ENCODE data around the gene MAT2B. TPM values are rescaled to one million over a fixed set of nuclear protein-coding genes. Genes with fewer than 3 reads are reported as not detected.

MAT2B gene
- total and polyA plus RNA-seq, 2 of the 13 experiments (the other 11 are each of a cell fraction or from before 2014, with no cell fraction given) = 20.2 to 37.1 TPM

DNA sequence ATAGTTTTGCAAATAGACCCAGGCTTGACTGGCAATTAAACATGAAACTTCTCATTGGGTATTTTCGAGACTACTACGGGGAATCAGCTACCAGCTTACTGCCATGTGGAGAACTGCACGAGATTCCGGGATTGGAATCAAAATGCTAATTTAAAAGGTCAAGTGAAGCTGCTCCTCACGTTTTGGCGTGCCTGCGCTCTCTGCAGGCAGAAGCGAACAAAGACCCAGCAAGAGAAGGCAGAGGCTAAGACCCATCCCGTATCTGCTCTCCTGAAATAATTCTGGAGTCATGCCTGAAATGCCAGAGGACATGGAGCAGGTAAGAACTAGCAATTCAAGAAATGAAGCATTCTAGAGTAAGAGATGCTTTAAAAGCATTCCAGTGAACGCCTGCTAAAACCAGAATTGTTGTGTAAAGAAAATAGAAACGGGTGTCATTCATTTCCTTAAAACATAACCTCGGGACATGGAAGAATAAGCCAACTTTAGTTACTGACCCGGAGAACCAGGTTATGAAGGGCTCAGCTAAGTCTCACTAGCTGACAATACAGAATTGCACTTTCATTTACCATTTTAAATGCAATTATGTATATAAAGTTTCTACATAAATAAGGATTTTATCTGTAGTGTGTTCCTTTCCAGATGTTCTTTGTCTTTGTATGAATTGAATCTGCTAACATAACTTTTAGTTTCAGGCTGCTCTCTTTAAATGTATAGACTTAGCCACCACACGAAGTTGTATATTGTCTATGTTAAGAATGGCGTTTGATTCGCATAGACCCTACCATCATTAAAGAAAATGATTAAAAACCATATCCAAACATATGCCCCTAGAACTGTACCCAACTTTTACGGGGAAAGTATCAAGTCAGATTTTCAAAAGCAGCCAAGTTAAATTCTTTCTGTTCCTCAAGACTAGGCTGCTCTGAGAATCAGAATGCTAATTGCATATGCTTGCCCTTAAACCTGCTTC is 2.0 kb upstream of the MAT2B start (continued):
- TF ChIP-seq ATF7 (IDR thresholded peaks at IDR 0.05) (no peak), ATF7 (CRISPR knock-in tag; IDR thresholded peaks at IDR 0.05) (no peak), ELF1 (CRISPR knock-in tag; IDR thresholded peaks at IDR 0.05) (peak; percentile 24; the same call in 1 of the 2 replicates), ZNF138 (CRISPR knock-in tag; IDR thresholded peaks at IDR 0.05; ENCODE audit: low read depth) (no peak), NFYB (CRISPR knock-in tag; IDR thresholded peaks at IDR 0.05) (peak; percentile 56), BHLHE40 (IDR thresholded peaks at IDR 0.05; ENCODE audit: low read length) (peak; percentile 85), ZNF460 (CRISPR knock-in tag; IDR thresholded peaks at IDR 0.05; ENCODE audit: borderline replicate concordance) (no peak), SAP130 (CRISPR knock-in tag; IDR thresholded peaks at IDR 0.05; ENCODE audit: low read depth) (peak; percentile 49; the same call in 1 of the 2 replicates), BORCS8-MEF2B (CRISPR knock-in tag; IDR thresholded peaks at IDR 0.05) (no peak), ZNF260 (CRISPR knock-in tag; IDR thresholded peaks at IDR 0.05; ENCODE audit: borderline replicate concordance, low read depth) (no peak), HOXA9 (CRISPR knock-in tag; IDR thresholded peaks at IDR 0.05; ENCODE audit: borderline replicate concordance) (no peak), MED8 (CRISPR knock-in tag; IDR thresholded peaks at IDR 0.05; ENCODE audit: insufficient replicate concordance) (no peak)
- TF ChIP-seq, protein P1, sequence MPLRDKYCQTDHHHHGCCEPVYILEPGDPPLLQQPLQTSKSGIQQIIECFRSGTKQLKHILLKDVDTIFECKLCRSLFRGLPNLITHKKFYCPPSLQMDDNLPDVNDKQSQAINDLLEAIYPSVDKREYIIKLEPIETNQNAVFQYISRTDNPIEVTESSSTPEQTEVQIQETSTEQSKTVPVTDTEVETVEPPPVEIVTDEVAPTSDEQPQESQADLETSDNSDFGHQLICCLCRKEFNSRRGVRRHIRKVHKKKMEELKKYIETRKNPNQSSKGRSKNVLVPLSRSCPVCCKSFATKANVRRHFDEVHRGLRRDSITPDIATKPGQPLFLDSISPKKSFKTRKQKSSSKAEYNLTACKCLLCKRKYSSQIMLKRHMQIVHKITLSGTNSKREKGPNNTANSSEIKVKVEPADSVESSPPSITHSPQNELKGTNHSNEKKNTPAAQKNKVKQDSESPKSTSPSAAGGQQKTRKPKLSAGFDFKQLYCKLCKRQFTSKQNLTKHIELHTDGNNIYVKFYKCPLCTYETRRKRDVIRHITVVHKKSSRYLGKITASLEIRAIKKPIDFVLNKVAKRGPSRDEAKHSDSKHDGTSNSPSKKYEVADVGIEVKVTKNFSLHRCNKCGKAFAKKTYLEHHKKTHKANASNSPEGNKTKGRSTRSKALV (CRISPR knock-in tag; IDR thresholded peaks at IDR 0.05) = no peak
- TF ChIP-seq, protein P2, sequence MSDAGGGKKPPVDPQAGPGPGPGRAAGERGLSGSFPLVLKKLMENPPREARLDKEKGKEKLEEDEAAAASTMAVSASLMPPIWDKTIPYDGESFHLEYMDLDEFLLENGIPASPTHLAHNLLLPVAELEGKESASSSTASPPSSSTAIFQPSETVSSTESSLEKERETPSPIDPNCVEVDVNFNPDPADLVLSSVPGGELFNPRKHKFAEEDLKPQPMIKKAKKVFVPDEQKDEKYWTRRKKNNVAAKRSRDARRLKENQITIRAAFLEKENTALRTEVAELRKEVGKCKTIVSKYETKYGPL (CRISPR knock-in tag; IDR thresholded peaks at IDR 0.05) = no peak
- TF ChIP-seq, protein P3, sequence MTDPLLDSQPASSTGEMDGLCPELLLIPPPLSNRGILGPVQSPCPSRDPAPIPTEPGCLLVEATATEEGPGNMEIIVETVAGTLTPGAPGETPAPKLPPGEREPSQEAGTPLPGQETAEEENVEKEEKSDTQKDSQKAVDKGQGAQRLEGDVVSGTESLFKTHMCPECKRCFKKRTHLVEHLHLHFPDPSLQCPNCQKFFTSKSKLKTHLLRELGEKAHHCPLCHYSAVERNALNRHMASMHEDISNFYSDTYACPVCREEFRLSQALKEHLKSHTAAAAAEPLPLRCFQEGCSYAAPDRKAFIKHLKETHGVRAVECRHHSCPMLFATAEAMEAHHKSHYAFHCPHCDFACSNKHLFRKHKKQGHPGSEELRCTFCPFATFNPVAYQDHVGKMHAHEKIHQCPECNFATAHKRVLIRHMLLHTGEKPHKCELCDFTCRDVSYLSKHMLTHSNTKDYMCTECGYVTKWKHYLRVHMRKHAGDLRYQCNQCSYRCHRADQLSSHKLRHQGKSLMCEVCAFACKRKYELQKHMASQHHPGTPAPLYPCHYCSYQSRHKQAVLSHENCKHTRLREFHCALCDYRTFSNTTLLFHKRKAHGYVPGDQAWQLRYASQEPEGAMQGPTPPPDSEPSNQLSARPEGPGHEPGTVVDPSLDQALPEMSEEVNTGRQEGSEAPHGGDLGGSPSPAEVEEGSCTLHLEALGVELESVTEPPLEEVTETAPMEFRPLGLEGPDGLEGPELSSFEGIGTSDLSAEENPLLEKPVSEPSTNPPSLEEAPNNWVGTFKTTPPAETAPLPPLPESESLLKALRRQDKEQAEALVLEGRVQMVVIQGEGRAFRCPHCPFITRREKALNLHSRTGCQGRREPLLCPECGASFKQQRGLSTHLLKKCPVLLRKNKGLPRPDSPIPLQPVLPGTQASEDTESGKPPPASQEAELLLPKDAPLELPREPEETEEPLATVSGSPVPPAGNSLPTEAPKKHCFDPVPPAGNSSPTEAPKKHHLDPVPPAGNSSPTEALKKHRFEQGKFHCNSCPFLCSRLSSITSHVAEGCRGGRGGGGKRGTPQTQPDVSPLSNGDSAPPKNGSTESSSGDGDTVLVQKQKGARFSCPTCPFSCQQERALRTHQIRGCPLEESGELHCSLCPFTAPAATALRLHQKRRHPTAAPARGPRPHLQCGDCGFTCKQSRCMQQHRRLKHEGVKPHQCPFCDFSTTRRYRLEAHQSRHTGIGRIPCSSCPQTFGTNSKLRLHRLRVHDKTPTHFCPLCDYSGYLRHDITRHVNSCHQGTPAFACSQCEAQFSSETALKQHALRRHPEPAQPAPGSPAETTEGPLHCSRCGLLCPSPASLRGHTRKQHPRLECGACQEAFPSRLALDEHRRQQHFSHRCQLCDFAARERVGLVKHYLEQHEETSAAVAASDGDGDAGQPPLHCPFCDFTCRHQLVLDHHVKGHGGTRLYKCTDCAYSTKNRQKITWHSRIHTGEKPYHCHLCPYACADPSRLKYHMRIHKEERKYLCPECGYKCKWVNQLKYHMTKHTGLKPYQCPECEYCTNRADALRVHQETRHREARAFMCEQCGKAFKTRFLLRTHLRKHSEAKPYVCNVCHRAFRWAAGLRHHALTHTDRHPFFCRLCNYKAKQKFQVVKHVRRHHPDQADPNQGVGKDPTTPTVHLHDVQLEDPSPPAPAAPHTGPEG (CRISPR knock-in tag; IDR thresholded peaks at IDR 0.05) = no peak
- TF ChIP-seq, protein P4, sequence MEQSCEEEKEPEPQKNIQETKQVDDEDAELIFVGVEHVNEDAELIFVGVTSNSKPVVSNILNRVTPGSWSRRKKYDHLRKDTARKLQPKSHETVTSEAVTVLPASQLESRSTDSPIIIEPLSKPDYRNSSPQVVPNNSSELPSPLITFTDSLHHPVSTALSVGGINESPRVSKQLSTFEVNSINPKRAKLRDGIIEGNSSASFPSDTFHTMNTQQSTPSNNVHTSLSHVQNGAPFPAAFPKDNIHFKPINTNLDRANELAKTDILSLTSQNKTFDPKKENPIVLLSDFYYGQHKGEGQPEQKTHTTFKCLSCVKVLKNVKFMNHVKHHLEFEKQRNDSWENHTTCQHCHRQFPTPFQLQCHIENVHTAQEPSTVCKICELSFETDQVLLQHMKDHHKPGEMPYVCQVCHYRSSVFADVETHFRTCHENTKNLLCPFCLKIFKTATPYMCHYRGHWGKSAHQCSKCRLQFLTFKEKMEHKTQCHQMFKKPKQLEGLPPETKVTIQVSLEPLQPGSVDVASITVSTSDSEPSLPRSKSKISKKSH (CRISPR knock-in tag; IDR thresholded peaks at IDR 0.05; ENCODE audit: borderline replicate concordance) = no peak
- TF ChIP-seq, protein P5, sequence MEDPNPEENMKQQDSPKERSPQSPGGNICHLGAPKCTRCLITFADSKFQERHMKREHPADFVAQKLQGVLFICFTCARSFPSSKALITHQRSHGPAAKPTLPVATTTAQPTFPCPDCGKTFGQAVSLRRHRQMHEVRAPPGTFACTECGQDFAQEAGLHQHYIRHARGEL (CRISPR knock-in tag; IDR thresholded peaks at IDR 0.05) = no peak
